Subcutaneous abdominal adipose tissue (tissue), 5 donors: ENCODE results near the gene KCNG2.

Source experiments
- H3K27ac ChIP-seq: one replicate; pipeline ENCODE4 v1.7.0; 2013; ENCODE audit warnings: low read depth, mild to moderate bottlenecking, inconsistent platforms, low read length, moderate library complexity
- H3K27me3 ChIP-seq, 5 donors: one replicate each; pipeline ENCODE4 v1.7.0; 2013; ENCODE audit warnings: low read length in 5 of 5, inconsistent platforms in 1 of 5; ENCODE audit not compliant: control insufficient read depth in 5 of 5, insufficient read depth in 4 of 5
- H3K36me3 ChIP-seq, 5 donors: one replicate each; pipeline ENCODE4 v1.7.0; 2013; ENCODE audit warnings: low read length in 5 of 5; ENCODE audit not compliant: control insufficient read depth in 5 of 5, insufficient read depth in 5 of 5
- H3K4me1 ChIP-seq, 5 donors: one replicate each; pipeline ENCODE4 v1.7.0; 2013; ENCODE audit warnings: low read length in 5 of 5, mild to moderate bottlenecking in 3 of 5, moderate library complexity in 1 of 5; ENCODE audit not compliant: control insufficient read depth in 5 of 5, insufficient read depth in 5 of 5
- H3K4me3 ChIP-seq, 5 donors: one replicate each; pipeline ENCODE4 v1.7.0; 2013; ENCODE audit warnings: low read length in 5 of 5, low read depth in 1 of 5
- H3K9ac ChIP-seq, 5 donors: one replicate each; pipeline ENCODE4 v1.7.0; 2013; ENCODE audit warnings: low read length in 5 of 5, mild to moderate bottlenecking in 4 of 5, moderate library complexity in 3 of 5
- H3K9me3 ChIP-seq, 5 donors: one replicate each; pipeline ENCODE4 v1.7.0; 2013; ENCODE audit warnings: low read length in 5 of 5; ENCODE audit not compliant: control insufficient read depth in 5 of 5
- donor health status: healthy.
- donor health status: healthy.
- donor health status: healthy.
- donor health status: healthy.
- donor health status: healthy.

KCNG2 gene

DNA sequence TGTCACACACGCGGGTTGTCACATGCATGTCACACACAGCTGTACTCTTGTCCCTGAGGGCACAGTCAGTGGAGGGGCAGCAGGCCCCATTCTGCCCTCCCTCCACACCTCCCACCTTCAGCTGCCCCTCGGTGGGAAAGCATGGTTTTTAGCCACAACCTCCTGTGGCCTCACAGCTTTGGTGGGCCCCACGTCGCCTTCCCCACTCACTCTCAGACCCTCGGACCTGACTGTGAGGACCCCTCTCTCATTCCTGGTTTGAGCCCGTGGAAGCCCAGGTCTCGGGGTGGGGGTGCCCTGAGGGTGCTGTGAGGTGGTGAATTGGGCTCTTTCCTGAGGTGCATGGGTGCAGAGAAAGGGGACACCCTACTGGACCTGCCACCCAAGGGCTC, 19.9 kb downstream of the KCNG2 start:
- H3K9ac ChIP-seq, result no peak overlapping the region
- peaks cover 7 to 14% (median 11%) of the 10 kb centered on the region in 5 donors for H3K27me3 ChIP-seq
- no peaks in the 10 kb centered on the region for H3K36me3 ChIP-seq
- no peaks in the 10 kb centered on the region for H3K9me3 ChIP-seq
- no peak overlapping the region for H3K4me3 ChIP-seq
- no peak overlapping the region for H3K27ac ChIP-seq
- H3K4me1 ChIP-seq, result peaks cover 0 to 31% (median 12%) of the 10 kb centered on the region in 5 donors

DNA sequence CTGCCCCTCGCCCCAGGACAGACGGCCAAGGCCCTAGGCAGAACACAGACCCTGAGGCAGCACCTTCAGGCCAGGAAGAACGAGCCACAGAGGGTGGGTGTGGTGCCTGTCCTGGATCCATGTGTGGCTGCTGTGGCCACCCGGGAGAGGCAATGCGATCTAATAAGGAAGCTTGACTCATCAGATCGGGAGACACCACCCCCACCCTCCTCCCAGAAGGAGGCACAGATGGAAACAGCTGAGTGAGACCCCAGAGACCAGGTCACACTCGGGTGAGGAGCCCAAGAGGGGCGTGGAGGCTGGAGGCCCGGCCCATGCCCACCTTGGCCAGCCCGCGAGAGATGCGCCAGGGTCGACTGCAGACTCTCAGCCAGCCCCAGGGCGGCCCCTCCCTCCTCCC, 20.3 kb downstream of the KCNG2 start:
- H3K9me3 ChIP-seq, result no peaks in the 10 kb centered on the region
- H3K36me3 ChIP-seq, result no peaks in the 10 kb centered on the region
- peaks cover 7 to 14% (median 11%) of the 10 kb centered on the region in 5 donors for H3K27me3 ChIP-seq
- H3K27ac ChIP-seq, result no peak overlapping the region
- peaks cover 0 to 31% (median 12%) of the 10 kb centered on the region in 5 donors for H3K4me1 ChIP-seq
- no peak overlapping the region for H3K4me3 ChIP-seq
- H3K9ac ChIP-seq, result no peak overlapping the region

DNA sequence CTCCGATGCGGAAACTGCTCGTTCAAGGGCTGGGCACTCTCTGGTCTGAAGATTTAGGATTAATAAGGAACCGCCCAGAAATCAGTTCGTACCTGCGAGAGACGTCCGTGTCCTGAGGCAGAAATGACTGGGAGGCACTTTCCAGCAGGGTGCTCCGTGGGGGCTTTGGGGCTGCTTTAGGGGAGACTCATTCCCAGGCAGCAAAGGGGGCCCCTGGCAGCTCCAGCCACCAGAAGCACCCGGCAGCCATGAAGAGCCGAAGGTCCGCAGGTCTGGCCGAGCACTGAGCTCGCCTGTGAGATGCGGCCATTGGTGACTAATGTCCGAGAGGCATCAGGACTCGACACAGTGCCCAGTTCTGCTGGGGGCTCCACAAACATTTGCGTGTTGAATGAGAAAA, 20.9 kb downstream of the KCNG2 start:
- peaks cover 7 to 14% (median 11%) of the 10 kb centered on the region in 5 donors for H3K27me3 ChIP-seq
- peaks cover 0 to 31% (median 12%) of the 10 kb centered on the region in 5 donors for H3K4me1 ChIP-seq
- H3K27ac ChIP-seq, result no peak overlapping the region
- no peak overlapping the region for H3K4me3 ChIP-seq
- no peaks in the 10 kb centered on the region for H3K36me3 ChIP-seq
- no peaks in the 10 kb centered on the region for H3K9me3 ChIP-seq
- H3K9ac ChIP-seq, result no peak overlapping the region

DNA sequence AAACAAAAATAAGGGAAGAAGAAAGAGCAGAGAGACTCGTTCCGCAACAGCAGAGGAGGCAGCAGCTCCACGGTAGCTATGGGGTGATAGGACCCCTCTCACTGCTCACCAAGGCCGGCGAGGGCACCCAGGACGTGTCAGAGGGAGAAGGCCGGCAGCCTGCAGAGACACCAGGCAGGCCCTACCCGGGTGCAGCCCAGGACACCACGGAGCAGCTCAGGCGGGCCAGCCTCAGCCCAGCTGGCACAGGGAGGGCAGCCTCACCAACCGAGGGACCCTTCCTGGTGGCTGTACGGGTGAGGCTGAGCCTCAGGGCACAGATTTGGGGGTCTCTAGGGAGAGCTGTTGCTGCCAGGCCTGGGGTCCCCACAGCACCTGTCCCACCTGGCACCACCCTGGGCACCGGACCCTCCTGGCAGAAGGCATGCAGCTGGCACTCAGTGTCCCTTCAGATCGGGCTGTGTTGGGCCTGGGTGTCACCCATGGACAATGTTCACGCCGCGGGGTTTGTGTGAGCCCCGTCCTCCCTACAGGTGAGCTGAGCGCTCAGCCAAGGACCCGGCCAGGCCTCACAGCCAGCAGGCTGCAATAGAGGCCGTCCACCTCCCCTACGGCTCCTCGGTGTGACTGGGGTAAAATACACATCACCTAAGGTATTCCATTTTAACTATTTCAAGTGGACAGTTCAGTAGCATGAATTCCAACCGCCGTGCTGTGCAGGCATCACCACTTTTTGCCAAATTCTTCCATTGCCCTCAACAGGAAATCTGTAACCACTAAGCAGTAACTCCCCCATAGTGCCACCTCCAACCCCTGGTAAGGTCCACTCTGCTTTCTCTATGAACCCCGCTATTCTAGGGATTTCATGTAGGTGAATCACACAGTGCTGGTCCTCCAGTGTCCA, 21.6 kb downstream of the KCNG2 start:
- H3K4me1 ChIP-seq, result peaks cover 0 to 31% (median 12%) of the 10 kb centered on the region in 5 donors
- H3K9ac ChIP-seq, result no peak overlapping the region
- no peak overlapping the region for H3K4me3 ChIP-seq
- H3K27me3 ChIP-seq, result peaks cover 7 to 14% (median 11%) of the 10 kb centered on the region in 5 donors
- no peaks in the 10 kb centered on the region for H3K36me3 ChIP-seq
- H3K27ac ChIP-seq, result no peak overlapping the region
- no peaks in the 10 kb centered on the region for H3K9me3 ChIP-seq

DNA sequence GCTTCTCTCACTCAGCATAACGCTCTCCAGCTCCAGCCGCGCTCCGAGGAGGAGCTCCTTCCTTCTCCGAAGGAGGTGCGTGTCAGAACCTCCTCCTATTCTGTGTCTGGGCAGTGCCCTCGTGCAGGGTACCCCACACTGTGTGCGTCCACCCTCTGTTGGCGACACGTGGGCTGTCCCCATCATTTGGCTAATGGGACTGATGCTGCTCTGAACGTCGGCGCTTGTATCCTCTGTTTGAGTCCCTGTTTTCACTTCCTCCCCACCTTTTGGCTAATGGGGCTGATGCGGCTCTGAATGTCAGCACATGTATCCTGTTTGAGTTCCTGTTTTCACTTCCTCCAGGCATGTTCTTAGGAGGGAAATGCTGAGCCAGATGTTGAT, 22.2 kb downstream of the KCNG2 start:
- Histone ChIP-seq H3K9me3 (no peaks in the 10 kb centered on the region), H3K27ac (no peak overlapping the region), H3K36me3 (no peaks in the 10 kb centered on the region), H3K4me1 (peaks cover 0 to 31% (median 12%) of the 10 kb centered on the region in 5 donors), H3K9ac (no peak overlapping the region), H3K27me3 (peaks cover 7 to 14% (median 11%) of the 10 kb centered on the region in 5 donors), H3K4me3 (no peak overlapping the region)

DNA sequence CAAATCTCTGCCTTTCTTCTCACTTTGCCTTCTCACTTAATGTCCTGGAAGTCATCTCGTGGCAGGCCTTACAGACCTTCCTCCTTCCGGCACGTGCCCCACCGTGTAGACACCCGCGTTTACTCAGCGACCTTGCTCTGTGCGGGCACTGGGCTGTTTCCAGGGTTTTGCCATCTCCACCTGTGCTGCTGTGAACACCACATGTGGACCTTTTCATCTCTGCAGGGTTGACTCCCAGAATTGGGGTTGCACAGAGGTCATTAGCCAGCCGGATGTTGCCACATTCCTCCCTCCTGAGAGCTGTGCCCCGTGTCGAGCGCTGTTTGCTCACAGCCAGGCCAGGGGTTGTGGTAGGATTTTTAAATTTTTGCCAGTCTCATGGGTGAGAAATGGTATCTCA, 25.4 kb downstream of the KCNG2 start:
- no peaks in the 10 kb centered on the region for H3K9me3 ChIP-seq
- peaks cover 0 to 7% (median 3%) of the 10 kb centered on the region in 5 donors for H3K27me3 ChIP-seq
- no peaks in the 10 kb centered on the region for H3K36me3 ChIP-seq
- H3K9ac ChIP-seq, result no peak overlapping the region
- H3K4me3 ChIP-seq, result no peak overlapping the region
- H3K4me1 ChIP-seq, result peaks cover 0 to 22% (median 9%) of the 10 kb centered on the region in 5 donors
- no peak overlapping the region for H3K27ac ChIP-seq

DNA sequence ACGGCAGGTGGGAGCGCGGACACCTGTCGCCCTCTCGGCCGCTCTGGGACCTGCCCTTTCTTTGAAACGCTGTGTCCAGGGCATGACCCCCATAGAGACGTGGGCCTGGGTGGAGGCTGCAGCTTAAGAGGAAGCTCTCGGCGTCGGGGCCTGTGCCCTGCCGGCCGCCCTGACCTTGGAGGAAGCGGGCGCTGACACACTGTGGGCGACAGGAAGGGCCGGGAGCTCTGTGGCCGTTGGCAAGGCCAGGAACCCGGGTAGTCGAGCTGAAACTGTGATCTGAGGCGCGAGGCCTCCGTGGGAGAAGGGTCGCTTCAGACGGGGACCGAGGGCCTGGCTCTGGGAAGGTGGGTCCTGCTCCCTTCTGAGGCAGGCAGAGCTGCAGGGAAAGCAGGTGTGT, 28.2 kb downstream of the KCNG2 start:
- no peak overlapping the region for H3K4me3 ChIP-seq
- no peak overlapping the region for H3K9ac ChIP-seq
- H3K4me1 ChIP-seq, result no peaks in the 10 kb centered on the region
- peaks cover 0 to 4% (median 0%) of the 10 kb centered on the region in 5 donors for H3K27me3 ChIP-seq
- no peaks in the 10 kb centered on the region for H3K36me3 ChIP-seq
- no peak overlapping the region for H3K27ac ChIP-seq
- H3K9me3 ChIP-seq, result peaks cover 0 to 3% (median 0%) of the 10 kb centered on the region in 5 donors

DNA sequence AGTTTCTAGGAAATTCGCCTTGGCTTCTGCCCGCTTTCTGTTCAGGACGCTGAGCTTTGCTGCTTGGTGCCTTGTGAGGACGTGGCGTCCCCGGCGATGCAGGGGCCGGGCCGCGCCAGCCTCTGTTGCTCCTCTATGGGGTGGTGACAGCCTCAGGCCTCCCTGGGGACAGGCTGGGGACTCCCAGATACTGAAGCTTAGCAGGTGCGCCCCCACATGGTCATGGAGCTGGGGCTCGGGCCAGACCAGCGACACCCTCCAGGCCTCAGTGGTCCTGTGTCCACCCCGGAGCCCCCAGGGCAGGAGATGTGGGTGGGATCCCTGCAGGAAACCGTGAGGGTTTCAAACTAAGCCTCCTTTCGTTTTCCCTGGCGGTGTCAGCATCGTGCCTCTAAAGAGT, 29.2 kb downstream of the KCNG2 start:
- H3K9me3 ChIP-seq, result peaks cover 0 to 3% (median 0%) of the 10 kb centered on the region in 5 donors
- no peaks in the 10 kb centered on the region for H3K36me3 ChIP-seq
- H3K27me3 ChIP-seq, result peaks cover 0 to 4% (median 0%) of the 10 kb centered on the region in 5 donors
- H3K4me1 ChIP-seq, result no peaks in the 10 kb centered on the region
- H3K9ac ChIP-seq, result no peak overlapping the region
- H3K4me3 ChIP-seq, result no peak overlapping the region
- no peak overlapping the region for H3K27ac ChIP-seq

DNA sequence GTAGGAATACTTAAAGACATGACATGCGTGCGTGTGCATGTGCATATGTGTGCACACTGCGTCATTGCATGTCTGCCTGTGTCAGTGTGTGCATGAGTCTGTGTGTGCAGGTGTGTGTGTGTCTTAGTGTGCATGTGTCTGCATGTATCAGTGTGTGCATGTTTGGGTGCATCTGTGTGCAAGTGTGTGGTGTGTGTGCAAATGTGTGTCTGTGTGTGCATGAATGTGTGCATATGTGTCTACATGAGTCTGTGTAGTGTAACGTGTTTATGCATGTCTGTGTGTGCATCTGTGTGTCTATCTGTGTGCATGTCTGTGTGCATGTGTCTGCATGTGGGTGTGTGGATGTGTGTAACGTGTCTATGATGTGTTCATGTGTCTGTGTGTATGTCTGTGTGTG, 30.5 kb downstream of the KCNG2 start:
- Histone ChIP-seq H3K36me3 (no peaks in the 10 kb centered on the region), H3K4me3 (no peak overlapping the region), H3K4me1 (no peaks in the 10 kb centered on the region), H3K9ac (no peak overlapping the region), H3K27ac (no peak overlapping the region), H3K27me3 (peaks cover 0 to 4% (median 0%) of the 10 kb centered on the region in 5 donors), H3K9me3 (peaks cover 0 to 3% (median 0%) of the 10 kb centered on the region in 5 donors)

DNA sequence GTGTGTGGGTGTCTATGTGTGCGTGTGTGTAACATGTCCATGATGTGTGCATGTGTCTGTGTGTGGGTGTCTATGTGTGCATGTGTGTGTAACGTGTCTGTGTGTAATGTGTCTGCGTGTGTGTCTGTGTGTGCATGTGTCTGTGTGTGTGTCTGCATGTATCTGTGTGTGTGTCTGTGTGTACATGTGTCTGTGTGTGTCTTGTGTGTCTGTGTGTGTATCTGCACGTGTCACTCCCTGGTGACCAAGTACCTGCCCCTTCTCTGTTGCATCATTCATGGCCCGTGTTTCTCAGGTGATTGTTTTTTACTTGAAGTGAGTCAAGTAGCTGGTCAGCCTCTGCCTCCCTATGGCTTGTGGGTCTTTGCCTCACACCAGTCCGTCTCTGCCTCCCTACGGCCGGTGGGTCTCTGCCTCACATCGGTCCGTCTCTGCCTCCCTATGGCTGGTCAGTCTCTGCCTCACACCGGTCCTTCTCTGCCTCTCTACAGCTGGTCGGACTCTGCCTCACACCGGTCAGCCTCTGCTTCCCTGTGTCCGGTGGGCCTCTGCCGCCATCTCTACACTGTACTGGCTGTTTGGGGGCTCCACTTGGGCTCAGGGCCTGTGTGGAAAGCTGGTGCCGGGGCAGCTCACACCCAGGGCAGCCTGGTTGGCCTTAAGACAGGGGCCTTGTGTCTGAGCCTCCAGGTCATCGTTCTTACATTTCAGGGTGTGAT, 31.6 kb downstream of the KCNG2 start:
- Histone ChIP-seq H3K36me3 (no peaks in the 10 kb centered on the region), H3K27me3 (peaks cover 0 to 4% (median 4%) of the 10 kb centered on the region in 5 donors)

More for the DNA sequence above, 31.6 kb downstream of the KCNG2 start:
- no peak overlapping the region for H3K9ac ChIP-seq
- H3K4me1 ChIP-seq, result no peaks in the 10 kb centered on the region
- no peak overlapping the region for H3K27ac ChIP-seq
- H3K9me3 ChIP-seq, result peaks cover 0 to 3% (median 0%) of the 10 kb centered on the region in 5 donors
- H3K4me3 ChIP-seq, result no peak overlapping the region
